Adrenal gland (tissue), 5 donors: ENCODE results near the gene GHRH.

Experiments used
- CTCF ChIP-seq, 6 experiments: fragments of 450-650 bp in 4 of 6; fragments of 200-600 bp in 2 of 6; sonication (generic) in 1 of 6; IDR thresholded peaks; 1 replicate in 5 of 6; 2 replicates in 1 of 6; pipeline versions ENCODE4 v1.5.1 to v1.8.0; 2016 to 2021; ENCODE audit warnings: antibody characterized with exemption in 6 of 6, mild to moderate bottlenecking in 2 of 6, moderate library complexity in 1 of 6
- POLR2A ChIP-seq, 2 donors: fragments of 450-650 bp; IDR thresholded peaks; one replicate each; pipeline ENCODE4 v1.6.1; 2017; ENCODE audit warnings: antibody characterized with exemption in 2 of 2, mild to moderate bottlenecking in 2 of 2, moderate library complexity in 1 of 2
- donor health status: DM: no; HTN: no; CAD: no.

- TF ChIP-seq CTCF (IDR thresholded peaks at IDR 0.05) (no peak), POLR2A (IDR thresholded peaks at IDR 0.05) (no peak)
Measured at GRCh38 chr20:37233548-37234253, 27.9 kb downstream of the GHRH start.
